ENCODE results near the gene NOBOX. TPM values are rescaled to one million over a fixed set of nuclear protein-coding genes. Genes with fewer than 3 reads are reported as not detected.

The NOBOX gene
- total RNA-seq, result not detected

DNA sequence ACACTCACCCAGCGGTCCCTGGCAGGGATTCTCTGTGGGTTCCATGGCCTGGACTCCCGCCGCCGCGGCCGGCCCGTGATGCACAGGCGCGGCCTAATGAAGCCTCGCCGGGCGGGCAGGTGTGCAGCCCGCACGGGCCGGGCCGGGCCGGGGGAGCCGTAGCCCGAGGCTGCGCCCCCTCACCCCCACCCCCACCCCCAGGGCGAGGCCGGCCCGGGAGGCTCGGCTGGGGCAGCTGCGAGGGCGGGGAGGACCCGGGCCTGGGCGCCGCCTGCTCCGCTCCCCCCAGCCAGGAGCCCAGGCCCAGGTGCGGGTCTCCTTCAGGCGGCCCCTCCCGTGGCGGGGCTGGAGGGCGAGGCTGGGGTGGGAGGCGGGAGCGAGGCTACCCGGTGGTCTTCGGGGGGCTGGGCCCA is at the start of gene NOBOX:
TSS of gene NOBOX (minus strand) at position 45 of the 413 bp plus-strand sequence.
- no peak for DNase-seq
- Histone ChIP-seq H3K4me3 (no peak within 1 kb of the TSS), H3K36me3 (no peaks in the 10 kb centered on the region), H3K4me1 (peaks cover 0 to 41% (median 17%) of the 10 kb centered on the region in 3 donors), H3K9me3 (no peaks in the 10 kb centered on the region), H3K27ac (no peak within 1 kb of the TSS), H3K27me3 (no peaks in the 10 kb centered on the region)
- intact Hi-C loops (cut with DNase I), result no loop called here
- no CpG with 5 or more reads among the region's 39 CpGs for WGBS, 2 donors
- TF ChIP-seq, protein P1, sequence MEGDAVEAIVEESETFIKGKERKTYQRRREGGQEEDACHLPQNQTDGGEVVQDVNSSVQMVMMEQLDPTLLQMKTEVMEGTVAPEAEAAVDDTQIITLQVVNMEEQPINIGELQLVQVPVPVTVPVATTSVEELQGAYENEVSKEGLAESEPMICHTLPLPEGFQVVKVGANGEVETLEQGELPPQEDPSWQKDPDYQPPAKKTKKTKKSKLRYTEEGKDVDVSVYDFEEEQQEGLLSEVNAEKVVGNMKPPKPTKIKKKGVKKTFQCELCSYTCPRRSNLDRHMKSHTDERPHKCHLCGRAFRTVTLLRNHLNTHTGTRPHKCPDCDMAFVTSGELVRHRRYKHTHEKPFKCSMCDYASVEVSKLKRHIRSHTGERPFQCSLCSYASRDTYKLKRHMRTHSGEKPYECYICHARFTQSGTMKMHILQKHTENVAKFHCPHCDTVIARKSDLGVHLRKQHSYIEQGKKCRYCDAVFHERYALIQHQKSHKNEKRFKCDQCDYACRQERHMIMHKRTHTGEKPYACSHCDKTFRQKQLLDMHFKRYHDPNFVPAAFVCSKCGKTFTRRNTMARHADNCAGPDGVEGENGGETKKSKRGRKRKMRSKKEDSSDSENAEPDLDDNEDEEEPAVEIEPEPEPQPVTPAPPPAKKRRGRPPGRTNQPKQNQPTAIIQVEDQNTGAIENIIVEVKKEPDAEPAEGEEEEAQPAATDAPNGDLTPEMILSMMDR (IDR thresholded peaks at IDR 0.05), result no peak
- TF ChIP-seq POLR2A (IDR thresholded peaks at IDR 0.05), result no peak

DNA sequence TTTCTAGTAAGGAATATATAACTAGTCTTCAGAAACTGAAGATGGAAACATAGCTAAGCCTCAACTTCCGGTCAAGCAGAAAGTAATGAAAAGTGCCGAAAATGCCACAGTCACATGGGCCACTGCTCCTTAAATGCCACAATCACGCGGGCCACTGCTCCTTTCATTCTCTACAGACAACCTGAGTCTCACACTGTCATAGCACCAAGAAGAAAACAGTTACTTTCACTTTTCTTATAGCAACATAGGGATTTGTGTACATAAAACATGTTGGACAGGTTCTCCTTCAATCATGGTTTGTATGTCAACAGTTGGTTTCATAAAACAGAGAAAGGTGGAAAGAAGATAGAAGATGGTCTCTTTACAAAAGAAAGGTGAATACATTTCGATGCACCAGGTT is 48.6 kb upstream of the NOBOX start:
- no peaks in the 10 kb centered on the region for H3K27me3 ChIP-seq
- no peaks in the 10 kb centered on the region for H3K9me3 ChIP-seq
- H3K36me3 ChIP-seq, result no peaks in the 10 kb centered on the region
- WGBS, 2 donors, result 50 to 66% methylated on average over 5 of the region's 5 CpGs
- peaks cover 0 to 5% (median 0%) of the 10 kb centered on the region in 3 donors for H3K4me1 ChIP-seq
- no peak overlapping the region for H3K4me3 ChIP-seq
- DNase-seq, result no peak
- TF ChIP-seq, protein P1 (IDR thresholded peaks at IDR 0.05), result no peak
- TF ChIP-seq POLR2A (IDR thresholded peaks at IDR 0.05), result no peak
- no peak overlapping the region for H3K27ac ChIP-seq
- intact Hi-C loops (cut with DNase I), result no loop called here

- no peak for DNase-seq
- Histone ChIP-seq H3K36me3 (no peaks in the 10 kb centered on the region), H3K27ac (no peak overlapping the region), H3K4me1 (no peaks in the 10 kb centered on the region), H3K27me3 (no peaks in the 10 kb centered on the region), H3K4me3 (no peak overlapping the region), H3K9me3 (no peaks in the 10 kb centered on the region)
- no peak for TF ChIP-seq POLR2A (IDR thresholded peaks at IDR 0.05)
- TF ChIP-seq, protein P1 (IDR thresholded peaks at IDR 0.05), result no peak
- intact Hi-C loops (cut with DNase I), result no loop called here
- WGBS, 2 donors, result 68 to 73% methylated on average over 1 of the region's 1 CpG
Measured at GRCh38 chr7:144445590-144445989, 42.1 kb upstream of the NOBOX start.

GRCh38 chr7:144439717-144440205 is 36.3 kb upstream of the NOBOX start:
- Histone ChIP-seq H3K4me3 (no peak overlapping the region), H3K36me3 (no peaks in the 10 kb centered on the region), H3K9me3 (no peaks in the 10 kb centered on the region), H3K27ac (no peak overlapping the region), H3K4me1 (peaks cover 0 to 5% (median 0%) of the 10 kb centered on the region in 3 donors), H3K27me3 (no peaks in the 10 kb centered on the region)
- DNase-seq, result no peak
- WGBS, 2 donors, result 51 to 52% methylated on average over 5 of the region's 5 CpGs
- TF ChIP-seq, protein P1 (IDR thresholded peaks at IDR 0.05), result no peak
- TF ChIP-seq POLR2A (IDR thresholded peaks at IDR 0.05), result no peak
- intact Hi-C loops (cut with DNase I), result no loop called here

GRCh38 chr7:144438759-144439158 is 35.3 kb upstream of the NOBOX start:
- no peaks in the 10 kb centered on the region for H3K36me3 ChIP-seq
- intact Hi-C loops (cut with DNase I), result no loop called here
- no peak overlapping the region for H3K27ac ChIP-seq
- no peak overlapping the region for H3K4me3 ChIP-seq
- no peaks in the 10 kb centered on the region for H3K27me3 ChIP-seq
- no peak for TF ChIP-seq POLR2A (IDR thresholded peaks at IDR 0.05)
- TF ChIP-seq, protein P1 (IDR thresholded peaks at IDR 0.05), result no peak
- no peaks in the 10 kb centered on the region for H3K9me3 ChIP-seq
- 88 to 100% methylated on average over 3 of the region's 3 CpGs for WGBS, 2 donors
- peaks cover 0 to 5% (median 0%) of the 10 kb centered on the region in 3 donors for H3K4me1 ChIP-seq
- DNase-seq, result no peak
